Activated CD4-positive, alpha-beta T cell treated with anti-CD3 and anti-CD28 coated beads for 36 hours (primary cell): ENCODE measurements around the gene PPARG. TPM values are rescaled to one million over a fixed set of nuclear protein-coding genes. Genes with fewer than 3 reads are reported as not detected.

ENCODE experiments used
- ATAC-seq: fragments of 200-7000 bp; cut with Tn5 transposase; one replicate; pipeline ENCODE4 v1.10.0; 2021; ENCODE audit warnings: mild to moderate bottlenecking, moderate library complexity
- CTCF ChIA-PET: fragments of 350-600 bp; sonication (Branson Sonifier 250); formaldehyde crosslinking; loops from one replicate; lab custom pipeline; 2021; ENCODE audit warnings: antibody characterized with exemption; lab: Charles Lee
- POLR2A ChIA-PET: fragments of 350-600 bp; sonication (Branson Sonifier 250); formaldehyde crosslinking; loops from one replicate; lab custom pipeline; 2021; ENCODE audit warnings: antibody characterized with exemption, inconsistent platforms; lab: Charles Lee
- DNase-seq: peaks from one replicate; pipeline ENCODE4 v3.0.0-alpha.2; 2020
- H3K27ac Mint-ChIP-seq: one replicate; pipeline ENCODE4 v1.8.0; 2021; ENCODE audit warnings: mixed read lengths
- H3K27me3 Mint-ChIP-seq: one replicate; pipeline ENCODE4 v1.8.0; 2021; ENCODE audit warnings: mixed read lengths
- H3K36me3 Mint-ChIP-seq: one replicate; pipeline ENCODE4 v1.8.0; 2021; ENCODE audit warnings: low read depth, mixed read lengths
- H3K4me1 Mint-ChIP-seq: one replicate; pipeline ENCODE4 v1.8.0; 2021; ENCODE audit warnings: mixed read lengths
- H3K4me3 Mint-ChIP-seq: one replicate; pipeline ENCODE4 v1.8.0; 2021; ENCODE audit warnings: mild to moderate bottlenecking, moderate library complexity, mixed read lengths
- H3K9me3 Mint-ChIP-seq: one replicate; pipeline ENCODE4 v1.8.0; 2021; ENCODE audit warnings: low read depth, mixed read lengths
- intact Hi-C, 2 experiments: fragments of 100-400 bp; cut with DNase I in 1 of 2; cut with micrococcal nuclease in 1 of 2; formaldehyde crosslinking; loops; one replicate each; pipeline versions ENCODE4 v1.14.2 to v1.15.1; 2022 to 2024; cut with DNase I, micrococcal nuclease
- total RNA-seq, 2 experiments: library from RNA; stranded (reverse); gene quantifications; one replicate each; pipeline ENCODE4 v1.2.3, GENCODE V29; 2021

The PPARG gene
- total RNA-seq, 2 experiments from 2014 or later = 1.1 TPM

DNA sequence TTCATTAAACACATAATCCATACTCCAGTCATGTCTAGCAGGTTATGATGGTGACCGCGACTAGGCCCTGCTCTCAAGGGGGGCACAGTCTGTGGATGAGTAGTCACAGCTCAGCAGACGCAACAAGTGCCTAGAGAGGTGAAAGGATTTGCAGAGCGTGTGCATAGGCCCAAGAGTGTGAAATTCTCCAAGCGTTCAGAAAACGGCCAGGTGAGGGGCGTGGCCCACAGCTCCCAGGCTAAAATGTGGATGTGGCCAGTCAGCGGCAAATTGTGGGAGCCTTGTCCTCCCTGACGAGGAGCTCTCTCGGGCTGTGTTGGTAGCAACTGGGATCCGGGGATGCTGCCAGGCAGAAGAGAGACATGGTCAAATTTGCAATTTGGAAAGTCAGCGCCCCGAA is 149.0 kb downstream of the PPARG start:
- DNase-seq (no peak), ATAC-seq (no peak)
- Mint-ChIP-seq H3K36me3 (no peaks in the 10 kb centered on the region), H3K4me1 (no peaks in the 10 kb centered on the region), H3K4me3 (no peak overlapping the region), H3K27me3 (peaks cover 3% of the 10 kb centered on the region), H3K27ac (no peak overlapping the region), H3K9me3 (no peaks in the 10 kb centered on the region)
- POLR2A ChIA-PET = no interaction called here
- intact Hi-C loops = no loop called here
- CTCF ChIA-PET = interaction anchor here (1.0 kb wide), 1 partner anchor 32 kb away, joined by 5 read pairs; no protein-coding TSS in a partner anchor

GRCh38 chr3:12438318-12438717 is 149.4 kb downstream of the PPARG start:
- no peaks in the 10 kb centered on the region for H3K4me1 Mint-ChIP-seq
- intact Hi-C loops = no loop called here
- DNase-seq (no peak), ATAC-seq (no peak)
- no peaks in the 10 kb centered on the region for H3K9me3 Mint-ChIP-seq
- no peak overlapping the region for H3K4me3 Mint-ChIP-seq
- no peak overlapping the region for H3K27ac Mint-ChIP-seq
- H3K27me3 Mint-ChIP-seq = peaks cover 3% of the 10 kb centered on the region
- ChIA-PET POLR2A (no interaction called here), CTCF (interaction anchor here (1.0 kb wide), 1 partner anchor 32 kb away, joined by 5 read pairs; no protein-coding TSS in a partner anchor)
- H3K36me3 Mint-ChIP-seq = no peaks in the 10 kb centered on the region

GRCh38 chr3:12439161-12439940 is 150.5 kb downstream of the PPARG start:
- no peak overlapping the region for H3K27ac Mint-ChIP-seq
- no peaks in the 10 kb centered on the region for H3K9me3 Mint-ChIP-seq
- H3K4me3 Mint-ChIP-seq = no peak overlapping the region
- ChIA-PET CTCF (no interaction called here), POLR2A (no interaction called here)
- ATAC-seq (no peak), DNase-seq (no peak)
- H3K4me1 Mint-ChIP-seq = no peaks in the 10 kb centered on the region
- peaks cover 3% of the 10 kb centered on the region for H3K27me3 Mint-ChIP-seq
- intact Hi-C loops = no loop called here
- no peaks in the 10 kb centered on the region for H3K36me3 Mint-ChIP-seq

GRCh38 chr3:12440927-12441714 is 152.3 kb downstream of the PPARG start:
- Mint-ChIP-seq H3K27me3 (peaks cover 1% of the 10 kb centered on the region), H3K4me1 (no peaks in the 10 kb centered on the region), H3K9me3 (no peaks in the 10 kb centered on the region), H3K27ac (no peak overlapping the region), H3K36me3 (no peaks in the 10 kb centered on the region), H3K4me3 (no peak overlapping the region)
- intact Hi-C loops = no loop called here
- ChIA-PET CTCF (interaction anchor here (0.5 to 1.0 kb wide), 2 partner anchors 66 to 108 kb away, joined by 3 read pairs; no protein-coding TSS in a partner anchor), POLR2A (no interaction called here)
- no peak for ATAC-seq
- no peak for DNase-seq

DNA sequence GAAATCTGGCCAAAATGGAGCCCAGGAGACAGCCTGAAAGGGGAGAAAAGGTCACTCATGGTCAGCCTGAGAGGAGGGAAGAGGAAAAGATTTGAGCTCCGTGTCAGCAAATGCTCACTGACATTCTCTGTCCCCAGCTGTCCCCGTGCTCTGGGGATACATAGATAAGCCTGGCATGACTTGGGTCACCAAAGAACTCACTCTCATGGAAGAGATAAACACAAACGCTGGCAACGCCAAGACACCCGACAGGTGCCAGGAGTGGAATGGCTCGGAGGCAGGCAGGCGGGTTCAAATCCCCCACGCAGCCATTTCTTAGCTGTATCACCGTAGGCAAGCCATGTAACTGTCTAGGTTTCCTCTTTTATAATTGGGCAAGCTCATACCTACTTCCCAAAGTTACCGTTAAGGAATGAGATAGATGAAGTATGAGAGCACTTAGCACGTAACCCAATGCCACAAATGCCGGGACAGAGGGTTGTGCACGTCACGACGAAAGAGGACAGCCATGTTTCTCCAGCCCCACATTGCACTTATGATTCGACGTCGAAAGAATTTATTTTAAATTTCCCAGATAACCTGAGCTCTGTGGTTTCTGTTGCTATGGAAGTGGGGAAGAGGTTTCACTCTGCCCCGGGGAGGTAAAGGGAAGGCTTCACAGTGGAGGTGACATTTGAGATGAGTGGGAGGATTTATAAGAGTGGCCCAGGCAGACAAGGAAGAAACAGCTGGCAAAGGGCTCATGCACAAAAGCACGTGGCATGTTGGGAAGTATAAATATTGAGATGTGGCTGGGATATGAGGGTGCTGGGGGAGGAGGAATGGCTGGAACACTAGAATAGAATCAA is 154.0 kb downstream of the PPARG start:
- H3K4me1 Mint-ChIP-seq = no peaks in the 10 kb centered on the region
- CTCF ChIA-PET = interaction anchor here (0.6 to 0.8 kb wide), 3 partner anchors 307 to 1017 kb away, joined by 3 read pairs; no protein-coding TSS in a partner anchor
- H3K27ac Mint-ChIP-seq = no peak overlapping the region
- no peaks in the 10 kb centered on the region for H3K9me3 Mint-ChIP-seq
- DNase-seq (no peak), ATAC-seq (no peak)
- intact Hi-C loops = no loop called here
- H3K27me3 Mint-ChIP-seq = peaks cover 3% of the 10 kb centered on the region
- no peak overlapping the region for H3K4me3 Mint-ChIP-seq
- H3K36me3 Mint-ChIP-seq = no peaks in the 10 kb centered on the region
- POLR2A ChIA-PET = no interaction called here

DNA sequence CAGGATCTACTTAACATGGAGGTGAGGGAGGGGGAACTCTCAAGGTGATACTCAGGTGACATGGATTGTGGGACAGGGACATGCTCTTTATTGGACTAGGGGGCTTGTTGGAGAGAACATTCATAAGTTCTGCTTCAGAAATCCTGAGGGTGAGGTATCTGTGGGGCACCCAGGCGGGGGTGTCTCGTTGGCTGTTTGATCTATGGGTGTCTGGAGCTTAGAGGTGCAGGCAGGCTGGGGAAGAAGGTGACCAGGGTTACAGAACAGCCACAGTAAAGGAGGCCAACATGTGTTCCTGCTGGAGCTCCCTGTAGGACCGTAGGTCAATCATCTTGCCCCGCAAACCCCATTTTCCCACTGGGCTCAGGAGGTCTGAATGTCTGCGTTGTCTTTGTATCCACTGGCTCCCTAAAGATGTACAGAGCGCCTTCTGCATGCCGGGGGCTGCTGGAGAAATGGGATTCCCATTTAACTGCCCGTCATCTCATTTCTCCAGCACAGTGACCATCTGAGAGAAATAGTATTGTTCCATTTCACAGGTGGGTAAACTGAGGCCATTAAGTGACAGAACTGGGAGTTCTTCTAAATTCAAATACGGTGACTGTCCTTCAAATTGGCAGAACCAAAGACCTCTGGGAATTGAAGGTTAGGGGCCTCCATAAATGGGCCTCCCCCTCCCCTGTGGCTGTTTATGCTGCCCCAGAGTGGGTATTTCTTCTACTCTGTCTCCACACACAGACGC is 155.1 kb downstream of the PPARG start:
- POLR2A ChIA-PET = no interaction called here
- no peaks in the 10 kb centered on the region for H3K9me3 Mint-ChIP-seq

DNA sequence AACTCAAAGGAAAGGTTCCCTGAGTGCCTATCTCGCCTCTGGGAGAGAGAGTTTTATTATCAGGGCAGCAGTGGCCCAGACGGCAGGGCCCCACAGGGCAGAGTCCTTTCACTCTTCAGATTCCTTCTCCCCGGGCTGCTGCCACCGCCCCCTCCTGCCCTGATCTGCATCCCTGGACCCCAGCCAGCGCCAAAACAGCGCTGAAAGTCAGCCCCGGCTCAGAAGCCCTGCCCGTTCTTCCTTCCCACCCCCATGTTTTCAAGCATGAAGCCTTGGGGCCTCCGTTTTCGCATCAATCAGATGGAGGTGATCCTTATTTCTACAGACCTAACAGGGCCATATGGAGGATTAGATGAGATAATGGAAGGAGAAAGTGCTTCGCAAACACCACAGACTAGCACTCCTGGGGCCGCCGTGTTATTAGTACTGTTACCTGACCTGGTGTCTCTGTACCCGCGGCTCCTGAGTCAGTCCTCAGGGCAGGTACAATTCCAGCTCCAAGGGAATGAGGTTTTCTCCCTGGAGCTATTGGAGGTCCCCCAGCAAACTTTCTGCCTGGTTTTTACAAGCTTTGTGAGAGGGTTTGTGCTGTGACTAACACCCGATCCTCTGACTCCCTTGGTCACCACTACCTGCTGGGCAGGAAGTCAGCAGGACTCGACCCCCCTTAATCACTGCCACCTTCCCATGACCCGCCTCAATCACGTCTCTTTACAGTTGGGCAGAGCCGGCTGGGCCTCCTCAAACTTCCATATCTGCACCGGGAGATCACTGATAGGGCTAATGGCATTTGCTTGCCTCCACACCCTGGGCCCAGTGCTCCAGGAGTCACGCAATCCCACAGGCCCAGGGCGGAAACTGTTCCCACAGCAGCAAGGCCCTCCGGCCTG is 156.0 kb downstream of the PPARG start:
- Mint-ChIP-seq H3K9me3 (no peaks in the 10 kb centered on the region), H3K27ac (no peak overlapping the region), H3K4me3 (no peak overlapping the region), H3K27me3 (peaks cover 3% of the 10 kb centered on the region), H3K36me3 (no peaks in the 10 kb centered on the region), H3K4me1 (no peaks in the 10 kb centered on the region)
- ChIA-PET POLR2A (no interaction called here), CTCF (interaction anchor here (0.6 kb wide), 1 partner anchor 207 kb away, joined by 3 read pairs; no protein-coding TSS in a partner anchor)
- intact Hi-C loops = no loop called here
- ATAC-seq (no peak), DNase-seq (peak; percentile 2)

More for the DNA sequence above, 155.1 kb downstream of the PPARG start:
- ATAC-seq (no peak), DNase-seq (no peak)
- intact Hi-C loops = no loop called here
- Mint-ChIP-seq H3K36me3 (no peaks in the 10 kb centered on the region), H3K27ac (no peak overlapping the region), H3K27me3 (peaks cover 3% of the 10 kb centered on the region), H3K4me3 (no peak overlapping the region), H3K4me1 (no peaks in the 10 kb centered on the region)
- CTCF ChIA-PET = interaction anchor here (0.6 to 0.7 kb wide), 2 partner anchors 206 to 454 kb away, joined by 3 read pairs; no protein-coding TSS in a partner anchor

DNA sequence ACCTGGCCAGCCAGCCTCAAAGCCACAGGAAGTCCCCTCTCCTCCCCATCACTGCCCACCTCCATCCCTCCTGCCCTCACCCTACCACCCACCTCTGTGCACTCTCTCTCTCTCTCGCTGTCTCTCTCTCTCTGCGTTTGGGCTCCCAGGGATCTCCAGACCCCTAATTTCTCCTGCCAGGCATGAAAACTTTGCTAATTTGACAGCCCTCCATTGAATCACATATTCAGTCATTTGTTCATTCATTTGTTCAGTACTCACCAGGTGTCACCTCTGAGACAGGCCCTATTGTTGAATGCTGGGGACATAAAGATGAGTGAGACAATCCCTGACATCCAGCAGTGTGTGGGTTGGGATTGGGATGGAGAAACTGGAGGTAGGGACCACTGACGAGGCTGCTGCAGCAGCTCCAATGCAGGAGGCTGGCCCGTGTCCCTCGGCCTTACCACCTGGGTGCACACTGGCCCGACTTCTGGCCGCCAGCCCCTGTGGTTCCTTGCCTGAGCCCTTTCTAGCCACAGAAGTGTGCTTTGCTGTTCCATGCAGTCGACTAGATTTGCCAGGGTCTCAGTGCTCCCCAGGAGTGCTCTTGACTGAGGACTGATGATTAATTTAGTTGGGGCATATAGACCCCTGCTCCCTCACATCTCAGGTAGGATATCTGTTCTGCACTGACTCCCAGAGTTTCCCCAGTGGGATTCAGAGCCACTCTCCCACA is 156.8 kb downstream of the PPARG start:
- DNase-seq = peak; percentile 1
- ATAC-seq = no peak
- Mint-ChIP-seq H3K27ac (no peak overlapping the region), H3K4me1 (no peaks in the 10 kb centered on the region), H3K27me3 (peaks cover 3% of the 10 kb centered on the region), H3K9me3 (no peaks in the 10 kb centered on the region), H3K4me3 (no peak overlapping the region), H3K36me3 (no peaks in the 10 kb centered on the region)
- ChIA-PET CTCF (no interaction called here), POLR2A (no interaction called here)
- intact Hi-C loops = no loop called here

- Mint-ChIP-seq H3K9me3 (no peaks in the 10 kb centered on the region), H3K4me3 (no peak overlapping the region), H3K27ac (no peak overlapping the region), H3K27me3 (peaks cover 3% of the 10 kb centered on the region), H3K4me1 (no peaks in the 10 kb centered on the region), H3K36me3 (no peaks in the 10 kb centered on the region)
- ChIA-PET POLR2A (no interaction called here), CTCF (no interaction called here)
- ATAC-seq (no peak), DNase-seq (no peak)
- intact Hi-C loops = no loop called here
Measured at GRCh38 chr3:12446298-12446697, 157.4 kb downstream of the PPARG start.
